ENCODE results near the gene FFAR3. TPM values are rescaled to one million over a fixed set of nuclear protein-coding genes. Genes with fewer than 3 reads are reported as not detected.

The FFAR3 gene
- total RNA-seq, 2 experiments from 2014 or later: 0.19 TPM; not detected in 1

DNA sequence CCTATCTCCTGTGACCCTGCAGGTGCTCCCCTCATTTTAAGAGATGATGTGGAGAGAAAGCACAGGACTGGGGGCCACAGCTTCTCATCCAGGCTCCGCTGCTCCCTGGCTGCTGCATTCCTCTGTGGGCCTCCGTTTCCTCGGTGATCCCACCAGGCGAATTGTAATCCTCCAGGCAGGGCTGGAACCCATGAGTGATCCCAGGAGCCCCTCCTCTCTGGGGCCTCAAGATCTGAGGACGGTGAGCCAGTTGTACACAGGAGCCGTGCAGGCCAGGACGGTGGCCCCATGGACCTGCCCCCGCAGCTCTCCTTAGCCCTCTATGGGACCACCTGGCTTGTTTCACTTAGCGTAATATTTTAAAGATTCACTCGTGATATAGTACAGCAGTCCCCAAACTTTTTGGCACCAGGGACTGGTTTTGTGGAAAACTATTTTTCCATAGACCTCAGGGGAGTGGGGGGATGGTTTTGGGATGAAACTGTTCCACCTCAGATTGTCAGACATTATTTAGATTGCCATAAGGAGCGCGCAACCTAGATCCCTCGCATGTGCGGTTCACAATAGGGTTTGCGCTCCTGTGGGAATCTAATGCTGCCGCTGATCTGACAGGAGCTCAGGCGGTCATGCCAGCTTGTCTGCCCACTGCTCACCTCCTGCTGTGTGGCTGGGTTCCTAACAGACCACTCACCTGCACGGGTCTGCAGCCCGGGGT lies 5.6 kb downstream of the FFAR3 start:
- H3K36me3 ChIP-seq (ENCODE audit: insufficient read depth, low read length): no peaks in the 10 kb centered on the region
- no TSS peak for BruUV-seq (replicated peaks)
- H3K9me2 ChIP-seq (ENCODE audit: insufficient read depth, low read length): no peaks in the 10 kb centered on the region
- no peaks in the 10 kb centered on the region for H3K4me1 ChIP-seq (ENCODE audit: insufficient read depth, low read length, poor library complexity, severe bottlenecking)
- H3K9me3 ChIP-seq (ENCODE audit: low read length): no peaks in the 10 kb centered on the region
- no peak overlapping the region for H3K4me2 ChIP-seq (ENCODE audit: low read length)
- POLR2A ChIA-PET: no interaction called here
- no peaks in the 10 kb centered on the region for H3K79me2 ChIP-seq (ENCODE audit: insufficient read depth, low read depth, low read length)
- DNase-seq (ENCODE audit: low spot score): no peak
- no peak for TF ChIP-seq EZH2phosphoT487 (IDR thresholded peaks at IDR 0.05; ENCODE audit: borderline replicate concordance, low read depth, low read length)
- TF ChIP-seq, protein P1, sequence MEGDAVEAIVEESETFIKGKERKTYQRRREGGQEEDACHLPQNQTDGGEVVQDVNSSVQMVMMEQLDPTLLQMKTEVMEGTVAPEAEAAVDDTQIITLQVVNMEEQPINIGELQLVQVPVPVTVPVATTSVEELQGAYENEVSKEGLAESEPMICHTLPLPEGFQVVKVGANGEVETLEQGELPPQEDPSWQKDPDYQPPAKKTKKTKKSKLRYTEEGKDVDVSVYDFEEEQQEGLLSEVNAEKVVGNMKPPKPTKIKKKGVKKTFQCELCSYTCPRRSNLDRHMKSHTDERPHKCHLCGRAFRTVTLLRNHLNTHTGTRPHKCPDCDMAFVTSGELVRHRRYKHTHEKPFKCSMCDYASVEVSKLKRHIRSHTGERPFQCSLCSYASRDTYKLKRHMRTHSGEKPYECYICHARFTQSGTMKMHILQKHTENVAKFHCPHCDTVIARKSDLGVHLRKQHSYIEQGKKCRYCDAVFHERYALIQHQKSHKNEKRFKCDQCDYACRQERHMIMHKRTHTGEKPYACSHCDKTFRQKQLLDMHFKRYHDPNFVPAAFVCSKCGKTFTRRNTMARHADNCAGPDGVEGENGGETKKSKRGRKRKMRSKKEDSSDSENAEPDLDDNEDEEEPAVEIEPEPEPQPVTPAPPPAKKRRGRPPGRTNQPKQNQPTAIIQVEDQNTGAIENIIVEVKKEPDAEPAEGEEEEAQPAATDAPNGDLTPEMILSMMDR (conservative IDR thresholded peaks at IDR 0.05; ENCODE audit: low read length): no peak
- intact Hi-C loops (cut with micrococcal nuclease; ENCODE audit: unreplicated experiment): no loop called here
- CTCF ChIA-PET (ENCODE audit: unreplicated experiment): no interaction called here
- H3K27ac ChIP-seq (ENCODE audit: low read depth, low read length, poor library complexity, severe bottlenecking): no peak overlapping the region
- no peak overlapping the region for H3K4me3 ChIP-seq (ENCODE audit: low read depth, low read length, poor library complexity, severe bottlenecking)
- H4K20me1 ChIP-seq (ENCODE audit: insufficient read depth, low read length): no peaks in the 10 kb centered on the region
- H2AFZ ChIP-seq (ENCODE audit: low read length): no peak overlapping the region

DNA sequence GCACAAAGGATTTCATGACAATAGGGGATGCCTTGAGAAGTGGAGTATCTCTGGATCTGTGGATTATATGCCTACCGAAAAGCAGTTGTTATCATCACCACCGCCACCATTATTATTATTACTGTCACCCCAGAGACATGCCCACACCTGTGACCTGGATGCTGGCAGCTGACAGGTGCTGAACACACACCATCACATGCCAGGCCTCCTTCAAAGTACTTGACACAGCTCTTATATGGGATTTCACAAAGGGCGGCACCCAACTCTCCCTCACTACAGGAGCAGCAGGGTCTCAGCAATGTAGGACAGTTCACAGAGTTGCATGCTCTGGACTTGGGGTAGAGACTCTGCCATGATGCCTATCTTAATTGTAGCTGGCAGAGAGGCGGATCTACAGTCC lies 7.0 kb downstream of the FFAR3 start:
- ChIA-PET POLR2A (interaction anchor here (0.5 kb wide), 1 partner anchor 115 kb away, joined by 6 read pairs; no protein-coding TSS in a partner anchor), CTCF (ENCODE audit: unreplicated experiment) (no interaction called here)
- intact Hi-C loops (cut with micrococcal nuclease; ENCODE audit: unreplicated experiment): no loop called here
- Histone ChIP-seq H3K4me1 (ENCODE audit: insufficient read depth, low read length, poor library complexity, severe bottlenecking) (no peaks in the 10 kb centered on the region), H3K9me3 (ENCODE audit: low read length) (0 out of 2 replicates have a peak, but pooled peaks cover 3% of the 10 kb centered on the region), H4K20me1 (ENCODE audit: insufficient read depth, low read length) (no peaks in the 10 kb centered on the region), H3K79me2 (ENCODE audit: insufficient read depth, low read depth, low read length) (no peaks in the 10 kb centered on the region), H3K27ac (ENCODE audit: low read depth, low read length, poor library complexity, severe bottlenecking) (no peak overlapping the region), H3K9me2 (ENCODE audit: insufficient read depth, low read length) (no peaks in the 10 kb centered on the region), H3K4me2 (ENCODE audit: low read length) (no peak overlapping the region), H2AFZ (ENCODE audit: low read length) (no peak overlapping the region), H3K36me3 (ENCODE audit: insufficient read depth, low read length) (no peaks in the 10 kb centered on the region), H3K4me3 (ENCODE audit: low read depth, low read length, poor library complexity, severe bottlenecking) (no peak overlapping the region)
- TF ChIP-seq, protein P1 (conservative IDR thresholded peaks at IDR 0.05; ENCODE audit: low read length): no peak
- no peak for TF ChIP-seq EZH2phosphoT487 (IDR thresholded peaks at IDR 0.05; ENCODE audit: borderline replicate concordance, low read depth, low read length)
- DNase-seq (ENCODE audit: low spot score): no peak
- BruUV-seq (replicated peaks): no TSS peak

DNA sequence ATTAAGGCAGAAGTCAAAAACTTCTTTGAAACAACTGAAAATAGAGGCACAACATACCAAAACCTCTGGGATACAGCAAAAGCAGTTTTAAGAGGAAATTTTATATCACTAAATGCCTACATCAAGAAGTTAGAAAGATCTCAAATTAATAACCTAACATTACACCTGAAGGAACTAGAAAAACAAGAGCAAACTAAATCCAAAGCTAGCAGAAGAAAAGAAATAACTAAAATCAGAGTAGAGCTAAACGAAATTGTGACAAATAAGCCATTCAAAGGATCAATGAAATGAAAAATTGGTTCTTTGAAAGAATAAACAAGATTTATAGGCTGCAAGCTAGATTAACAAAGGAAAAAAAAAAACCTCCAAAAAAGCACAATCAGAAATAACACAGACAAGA lies 10.1 kb downstream of the FFAR3 start:
- Histone ChIP-seq H3K4me1 (ENCODE audit: insufficient read depth, low read length, poor library complexity, severe bottlenecking) (no peaks in the 10 kb centered on the region), H3K36me3 (ENCODE audit: insufficient read depth, low read length) (no peaks in the 10 kb centered on the region), H3K27ac (ENCODE audit: low read depth, low read length, poor library complexity, severe bottlenecking) (no peak overlapping the region), H4K20me1 (ENCODE audit: insufficient read depth, low read length) (no peaks in the 10 kb centered on the region), H3K4me2 (ENCODE audit: low read length) (no peak overlapping the region), H3K4me3 (ENCODE audit: low read depth, low read length, poor library complexity, severe bottlenecking) (no peak overlapping the region), H2AFZ (ENCODE audit: low read length) (no peak overlapping the region), H3K9me2 (ENCODE audit: insufficient read depth, low read length) (no peaks in the 10 kb centered on the region), H3K9me3 (ENCODE audit: low read length) (0 out of 2 replicates have a peak, but pooled peaks cover 3% of the 10 kb centered on the region), H3K79me2 (ENCODE audit: insufficient read depth, low read depth, low read length) (no peaks in the 10 kb centered on the region)
- no peak for TF ChIP-seq EZH2phosphoT487 (IDR thresholded peaks at IDR 0.05; ENCODE audit: borderline replicate concordance, low read depth, low read length)
- no peak for DNase-seq (ENCODE audit: low spot score)
- POLR2A ChIA-PET: interaction anchor here (0.7 kb wide), 2 partner anchors 23 to 38 kb away, joined by 3 to 4 read pairs; no protein-coding TSS in a partner anchor
- CTCF ChIA-PET (ENCODE audit: unreplicated experiment): no interaction called here
- no TSS peak for BruUV-seq (replicated peaks)
- intact Hi-C loops (cut with micrococcal nuclease; ENCODE audit: unreplicated experiment): no loop called here
